Fibroblast of lung (primary cell): ENCODE data around the gene CPNE4. TPM values are rescaled to one million over a fixed set of nuclear protein-coding genes. Genes with fewer than 3 reads are reported as not detected.

Source experiments
- DNase-seq, 2 donors: peaks; one replicate each; pipeline versions ENCODE4 v3.0.0 to v3.0.0-alpha.2; 2010; ENCODE audit warnings: low read depth in 2 of 2
- H2AFZ ChIP-seq: 2 replicates; pipeline ENCODE4 v1.5.1; 2012; ENCODE audit warnings: low read length, control low read depth, inconsistent platforms
- H3K27ac ChIP-seq: 2 replicates; pipeline ENCODE4 v1.5.1; 2011; ENCODE audit warnings: low read length, control low read depth; ENCODE audit not compliant: insufficient read depth
- H3K27me3 ChIP-seq: 2 replicates; pipeline ENCODE4 v1.5.1; 2011; ENCODE audit warnings: mild to moderate bottlenecking, low read length; ENCODE audit not compliant: control insufficient read depth, insufficient read depth
- H3K36me3 ChIP-seq: 2 replicates; pipeline ENCODE4 v1.5.1; 2011; ENCODE audit warnings: low read length; ENCODE audit not compliant: control insufficient read depth, insufficient read depth
- H3K4me1 ChIP-seq: 2 replicates; pipeline ENCODE4 v1.5.1; 2011; ENCODE audit warnings: low read length; ENCODE audit not compliant: control insufficient read depth, insufficient read depth; ENCODE audit errors: extremely low read depth
- H3K4me2 ChIP-seq: 2 replicates; pipeline ENCODE4 v1.5.1; 2011; ENCODE audit warnings: low read length, control low read depth; ENCODE audit not compliant: insufficient read depth; ENCODE audit errors: extremely low read depth
- H3K4me3 ChIP-seq, 4 experiments: fragments of 200-600 bp in 1 of 4; sonication (generic) in 1 of 4; replicated peaks in 1 of 4; 2 replicates each; pipeline ENCODE4 v1.5.1; 2011 to 2016; ENCODE audit warnings: low read length in 4 of 4, low read depth in 3 of 4, mild to moderate bottlenecking in 3 of 4, control low read depth in 2 of 4, inconsistent platforms in 1 of 4, mixed read lengths in 1 of 4; ENCODE audit not compliant: insufficient read depth in 1 of 4; ENCODE audit errors: control extremely low read depth in 1 of 4
- H3K79me2 ChIP-seq: 2 replicates; pipeline ENCODE4 v1.5.1; 2012; ENCODE audit warnings: mild to moderate bottlenecking, low read length, inconsistent platforms; ENCODE audit not compliant: control insufficient read depth, insufficient read depth
- H3K9ac ChIP-seq: 2 replicates; pipeline ENCODE4 v1.5.1; 2011; ENCODE audit warnings: mild to moderate bottlenecking, low read length, control low read depth; ENCODE audit not compliant: insufficient read depth
- H3K9me3 ChIP-seq: 2 replicates; pipeline ENCODE4 v1.5.1; 2012; ENCODE audit warnings: low read depth, low read length; ENCODE audit not compliant: control insufficient read depth, insufficient read depth
- H4K20me1 ChIP-seq: 2 replicates; pipeline ENCODE4 v1.5.1; 2011; ENCODE audit warnings: low read length; ENCODE audit not compliant: control insufficient read depth, insufficient read depth; ENCODE audit errors: extremely low read depth
- CTCF ChIP-seq, 2 donors: IDR thresholded peaks in 1 of 2; conservative IDR thresholded peaks in 1 of 2; 1 replicate in 1 of 2; 2 replicates in 1 of 2; pipeline ENCODE4 v1.5.1; 2011 to 2012; ENCODE audit warnings: low read length in 2 of 2, control low read depth in 1 of 2, inconsistent platforms in 1 of 2, low read depth in 1 of 2, mild to moderate bottlenecking in 1 of 2
- EZH2 ChIP-seq: IDR thresholded peaks from 2 replicates; pipeline ENCODE4 v1.5.1; 2012; ENCODE audit warnings: low read length, control low read depth, mild to moderate bottlenecking; ENCODE audit errors: missing control alignments
- polyA plus RNA-seq, 2 donors: library from polyadenylated mRNA; depleted of rRNA in 1 of 2; stranded (reverse) in 1 of 2; unstranded in 1 of 2; fragments of >200 nt; gene quantifications; 2 replicates each; pipeline ENCODE4 v1.2.1, GENCODE V29; 2011 to 2012; ENCODE audit warnings: missing spikeins in 1 of 2
- total RNA-seq: library from RNA; depleted of rRNA; stranded (reverse); fragments of >200 nt; gene quantifications from 2 replicates; pipeline ENCODE4 v1.2.1, GENCODE V29; 2014

CPNE4 gene
- total and polyA plus RNA-seq, 2 donors (not counting 1 experiment from before 2014, with no cell fraction given): 0.17 TPM; not detected in 1

DNA sequence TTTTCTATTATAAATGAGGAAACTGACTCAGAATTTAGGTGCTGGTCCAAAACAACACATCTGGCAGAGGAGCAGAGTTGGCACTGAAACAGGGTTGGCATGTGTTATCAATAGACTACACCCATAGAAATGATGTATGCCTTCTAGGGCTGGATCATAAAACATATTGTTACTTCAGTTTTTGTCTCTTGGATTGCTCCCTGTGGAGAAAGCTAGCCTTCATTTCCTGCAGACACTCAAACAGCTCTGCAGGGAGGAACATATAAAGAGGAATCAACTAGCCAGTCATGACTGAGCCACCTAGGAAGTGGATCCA lies 531.5 kb downstream of the CPNE4 start:
- no peaks in the 10 kb centered on the region for H3K27me3 ChIP-seq
- H3K36me3 ChIP-seq: no peaks in the 10 kb centered on the region
- H3K79me2 ChIP-seq: peaks cover 25% of the 10 kb centered on the region
- H3K27ac ChIP-seq: peak overlapping the region; percentile 78
- H3K4me1 ChIP-seq: no peaks in the 10 kb centered on the region
- H4K20me1 ChIP-seq: no peaks in the 10 kb centered on the region
- no peak overlapping the region for H3K9ac ChIP-seq
- H3K9me3 ChIP-seq: no peaks in the 10 kb centered on the region
- H2AFZ ChIP-seq: peak overlapping the region; percentile 79
- no peak for DNase-seq
- TF ChIP-seq CTCF (conservative IDR thresholded peaks at IDR 0.05 in 1 of 2, IDR thresholded peaks at IDR 0.05 in 1 of 2; ENCODE audit: low read depth in 1 of 2, low read length in 2 of 2) (no peak), EZH2 (no peak)
- peak overlapping the region; percentile 64 to 100 (median 94) for H3K4me3 ChIP-seq
- peak overlapping the region; percentile 85 for H3K4me2 ChIP-seq

- H3K9ac ChIP-seq: peak within 1 kb of the TSS; percentile 87
- no peaks in the 10 kb centered on the region for H4K20me1 ChIP-seq
- H3K36me3 ChIP-seq: peaks cover 1% of the 10 kb centered on the region
- H3K4me3 ChIP-seq: peak within 1 kb of the TSS; percentile 64 to 100 (median 94)
- no peaks in the 10 kb centered on the region for H3K4me1 ChIP-seq
- no peaks in the 10 kb centered on the region for H3K9me3 ChIP-seq
- H3K27ac ChIP-seq: peak within 1 kb of the TSS; percentile 78
- peak within 1 kb of the TSS; percentile 87 for H2AFZ ChIP-seq
- TF ChIP-seq CTCF (conservative IDR thresholded peaks at IDR 0.05 in 1 of 2, IDR thresholded peaks at IDR 0.05 in 1 of 2; ENCODE audit: low read depth in 1 of 2, low read length in 2 of 2): no peak
- peaks cover 25% of the 10 kb centered on the region for H3K79me2 ChIP-seq
- peak; percentile 88 to 92 for DNase-seq
- H3K27me3 ChIP-seq: no peaks in the 10 kb centered on the region
- peak within 1 kb of the TSS; percentile 86 for H3K4me2 ChIP-seq
Measured at GRCh38 chr3:131502530-131503319, 532.1 kb downstream of the CPNE4 start, which contains the start of gene MRPL3. Gene MRPL3, minus strand, starts transcription at chr3:131502971. Its CDS starts 150 bp downstream, at chr3:131502821.

DNA sequence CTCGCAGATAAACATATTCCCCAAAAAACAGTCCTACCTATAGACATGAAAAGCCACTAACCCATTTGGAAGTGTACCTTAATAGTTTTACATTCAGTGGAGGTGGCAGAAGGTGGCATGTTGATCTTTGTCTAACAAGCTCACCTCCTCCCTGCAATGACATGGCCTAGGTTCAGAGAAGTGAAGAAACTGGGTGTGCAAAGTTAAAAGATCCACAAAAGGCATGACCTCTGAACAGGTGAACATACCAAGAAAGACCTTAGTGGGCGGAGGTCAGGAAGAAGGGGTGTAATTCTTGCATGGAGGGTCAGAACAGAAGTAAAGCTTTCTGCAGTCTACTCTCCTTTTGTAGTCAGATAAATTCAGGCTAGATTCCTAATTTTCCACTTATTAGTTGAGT lies 532.9 kb downstream of the CPNE4 start:
- Histone ChIP-seq H3K79me2 (peaks cover 25% of the 10 kb centered on the region), H2AFZ (no peak overlapping the region), H3K4me1 (no peaks in the 10 kb centered on the region), H3K27me3 (no peaks in the 10 kb centered on the region), H3K4me2 (peak overlapping the region; percentile 86), H4K20me1 (no peaks in the 10 kb centered on the region), H3K4me3 (peak overlapping the region; percentile 64 to 100 (median 94)), H3K36me3 (peaks cover 2% of the 10 kb centered on the region), H3K9me3 (no peaks in the 10 kb centered on the region), H3K9ac (peak overlapping the region; percentile 87), H3K27ac (peak overlapping the region; percentile 78)
- no peak for TF ChIP-seq EZH2
- no peak for TF ChIP-seq CTCF (conservative IDR thresholded peaks at IDR 0.05 in 1 of 2, IDR thresholded peaks at IDR 0.05 in 1 of 2; ENCODE audit: low read depth in 1 of 2, low read length in 2 of 2)
- no peak for DNase-seq
